CD14-positive monocyte (primary cell): Measurements from ENCODE around the gene RASSF4. TPM values are rescaled to one million over a fixed set of nuclear protein-coding genes. Genes with fewer than 3 reads are reported as not detected.
A peak's percentile ranks its signal among the peaks of the same experiment; 100 is the strongest.

Experiments used
- DNase-seq, 3 donors: peaks; one replicate each; pipeline ENCODE4 v3.0.0-alpha.2; 2011 to 2022
- H2AFZ ChIP-seq: 2 replicates; pipeline ENCODE4 v1.6.0; 2012; ENCODE audit warnings: mild to moderate bottlenecking, low read depth, low read length, inconsistent platforms; ENCODE audit not compliant: insufficient read depth, poor library complexity, severe bottlenecking
- H3K27ac ChIP-seq, 2 donors: 1 replicate in 1 of 2; 2 replicates in 1 of 2; pipeline ENCODE4 v1.5.1; 2012 to 2013; ENCODE audit warnings: low read length in 2 of 2, control low read depth in 1 of 2, inconsistent platforms in 1 of 2, low read depth in 1 of 2, mild to moderate bottlenecking in 1 of 2
- H3K27me3 ChIP-seq, 2 donors: one replicate each; pipeline versions ENCODE4 v1.6.0 to v1.6.1; 2011 to 2013; ENCODE audit warnings: low read length in 2 of 2; ENCODE audit not compliant: control insufficient read depth in 2 of 2, insufficient read depth in 2 of 2
- H3K36me3 ChIP-seq, 2 donors: replicated peaks in 1 of 2; 1 replicate in 1 of 2; 2 replicates in 1 of 2; pipeline versions ENCODE4 v1.5.1 to v1.6.1; 2012 to 2013; ENCODE audit warnings: low read length in 2 of 2, control low read depth in 1 of 2, inconsistent platforms in 1 of 2, mild to moderate bottlenecking in 1 of 2; ENCODE audit not compliant: insufficient read depth in 2 of 2, control insufficient read depth in 1 of 2
- H3K4me1 ChIP-seq, 2 donors: 1 replicate in 1 of 2; 2 replicates in 1 of 2; pipeline versions ENCODE4 v1.5.1 to v1.6.1; 2012 to 2013; ENCODE audit warnings: low read length in 2 of 2, control low read depth in 1 of 2, inconsistent platforms in 1 of 2, mild to moderate bottlenecking in 1 of 2, moderate library complexity in 1 of 2; ENCODE audit not compliant: insufficient read depth in 2 of 2, control insufficient read depth in 1 of 2
- H3K4me2 ChIP-seq: replicated peaks from 2 replicates; pipeline ENCODE3; 2012; ENCODE audit warnings: low read length, moderate library complexity, mild to moderate bottlenecking; ENCODE audit not compliant: poor library complexity, severe bottlenecking; ENCODE audit errors: extremely low read depth
- H3K4me3 ChIP-seq, 3 experiments: fragments of 200-600 bp in 1 of 3; sonication (generic) in 1 of 3; replicated peaks in 1 of 3; 1 replicate in 2 of 3; 2 replicates in 1 of 3; pipeline ENCODE4 v1.5.1; 2011 to 2013; ENCODE audit warnings: low read length in 3 of 3, mild to moderate bottlenecking in 3 of 3, control low read depth in 2 of 3, low read depth in 2 of 3, inconsistent platforms in 1 of 3, moderate library complexity in 1 of 3
- H3K79me2 ChIP-seq: 2 replicates; pipeline ENCODE4 v1.6.0; 2012; ENCODE audit warnings: mild to moderate bottlenecking, control low read depth, inconsistent platforms, low read length, moderate library complexity; ENCODE audit not compliant: insufficient read depth
- H3K9ac ChIP-seq: 2 replicates; pipeline ENCODE4 v1.6.0; 2017; ENCODE audit warnings: low read length, mild to moderate bottlenecking; ENCODE audit not compliant: insufficient read depth, poor library complexity, severe bottlenecking
- H3K9me3 ChIP-seq, 2 donors: replicated peaks in 1 of 2; 1 replicate in 1 of 2; 2 replicates in 1 of 2; pipeline versions ENCODE4 v1.5.1 to v1.6.1; 2012 to 2013; ENCODE audit warnings: low read length in 2 of 2, control low read depth in 1 of 2; ENCODE audit not compliant: control insufficient read depth in 1 of 2, insufficient read depth in 1 of 2
- H4K20me1 ChIP-seq: 2 replicates; pipeline ENCODE4 v1.6.0; 2012; ENCODE audit warnings: mild to moderate bottlenecking, low read length, control low read depth, moderate library complexity; ENCODE audit not compliant: insufficient read depth
- H3K27ac Mint-ChIP-seq, 7 donors: one replicate each; pipeline ENCODE4 v1.8.0; 2020; ENCODE audit warnings: mild to moderate bottlenecking in 7 of 7, mixed read lengths in 7 of 7, moderate library complexity in 6 of 7, inconsistent platforms in 2 of 7
- H3K27me3 Mint-ChIP-seq, 3 donors: one replicate each; pipeline ENCODE4 v1.8.0; 2021 to 2022; ENCODE audit warnings: low read depth in 3 of 3, mild to moderate bottlenecking in 3 of 3, mixed read lengths in 3 of 3, moderate library complexity in 3 of 3, inconsistent platforms in 1 of 3
- H3K36me3 Mint-ChIP-seq, 2 donors: one replicate each; pipeline ENCODE4 v1.8.0; 2020; ENCODE audit warnings: mixed read lengths in 2 of 2, inconsistent platforms in 1 of 2, mild to moderate bottlenecking in 1 of 2
- H3K4me1 Mint-ChIP-seq: one replicate; pipeline ENCODE4 v1.8.0; 2020; ENCODE audit warnings: mild to moderate bottlenecking, mixed read lengths
- H3K4me3 Mint-ChIP-seq, 2 donors: one replicate each; pipeline ENCODE4 v1.8.0; 2020; ENCODE audit warnings: mild to moderate bottlenecking in 2 of 2, mixed read lengths in 2 of 2, moderate library complexity in 1 of 2
- H3K9me3 Mint-ChIP-seq, 7 donors: one replicate each; pipeline ENCODE4 v1.8.0; 2020 to 2022; ENCODE audit warnings: mixed read lengths in 7 of 7, mild to moderate bottlenecking in 6 of 7, moderate library complexity in 6 of 7, inconsistent platforms in 2 of 7
- WGBS: methylation state at CpG from one replicate; pipeline ENCODE4 v1.1.5; 2013; ENCODE audit warnings: missing lambda C conversion rate; ENCODE audit not compliant: insufficient coverage; 5-methylcytosine and 5-hydroxymethylcytosine counted together
- intact Hi-C, 2 donors: fragments of 100-400 bp; cut with micrococcal nuclease; formaldehyde crosslinking; loops; one replicate each; pipeline versions ENCODE4 v1.15.0 to v1.15.1; 2023
- polyA plus RNA-seq, 3 donors: library from polyadenylated mRNA; depleted of rRNA in 1 of 3; unstranded in 2 of 3; stranded (reverse) in 1 of 3; fragments of 300-500 nt in 2 of 3; fragments of >200 nt in 1 of 3; fragmentation: Illumina TruSeq in 2 of 3; gene quantifications; 1 replicate in 2 of 3; 2 replicates in 1 of 3; pipeline ENCODE4 v1.2.3, GENCODE V29; 2012 to 2021
- TF ChIP-seq, protein P1 (sequence below): fragments of 200-600 bp; IDR thresholded peaks from one replicate; pipeline ENCODE4 v1.8.0; 2022; ENCODE audit warnings: antibody characterized with exemption, mild to moderate bottlenecking

Gene RASSF4
- polyA plus RNA-seq, 3 donors, result 117 to 290 (median 120) TPM

DNA sequence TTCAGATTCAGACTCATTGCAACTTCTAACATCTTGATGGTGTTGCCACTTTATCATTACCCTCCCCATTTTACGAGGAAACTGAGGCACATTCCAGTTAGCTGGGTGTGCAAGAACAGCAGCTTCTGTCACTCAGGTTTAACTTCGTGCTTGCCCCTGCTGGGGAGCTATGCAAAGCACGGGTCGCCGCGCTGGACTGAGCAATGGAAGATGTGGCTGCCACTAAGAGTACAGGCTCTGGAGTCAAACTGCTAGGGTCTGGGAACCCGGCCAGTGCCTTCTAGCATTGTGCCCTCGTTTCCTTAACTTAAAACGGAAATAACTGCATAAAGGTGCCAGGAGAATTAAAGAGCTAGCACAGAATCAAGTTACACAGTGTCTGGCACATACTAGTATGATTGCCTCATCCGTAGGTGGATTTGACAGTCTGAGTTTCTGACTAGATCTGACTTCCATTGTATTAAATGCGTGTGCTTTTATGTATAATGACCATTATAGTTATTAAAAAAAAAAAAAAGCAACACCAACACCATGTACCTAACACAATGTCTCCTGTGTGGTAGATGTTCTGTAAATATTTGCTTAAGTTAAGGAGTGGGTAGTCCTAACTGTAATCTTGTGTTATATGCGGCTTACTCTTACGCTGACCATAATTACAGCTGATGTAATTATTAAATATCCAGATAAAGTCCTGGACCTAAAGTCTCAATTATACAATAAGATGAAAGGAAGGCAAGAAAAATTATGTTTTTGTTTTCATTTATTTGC is 42.0 kb downstream of the RASSF4 start:
- H3K4me1 Mint-ChIP-seq, result peaks cover 45% of the 10 kb centered on the region
- TF ChIP-seq, protein P1, sequence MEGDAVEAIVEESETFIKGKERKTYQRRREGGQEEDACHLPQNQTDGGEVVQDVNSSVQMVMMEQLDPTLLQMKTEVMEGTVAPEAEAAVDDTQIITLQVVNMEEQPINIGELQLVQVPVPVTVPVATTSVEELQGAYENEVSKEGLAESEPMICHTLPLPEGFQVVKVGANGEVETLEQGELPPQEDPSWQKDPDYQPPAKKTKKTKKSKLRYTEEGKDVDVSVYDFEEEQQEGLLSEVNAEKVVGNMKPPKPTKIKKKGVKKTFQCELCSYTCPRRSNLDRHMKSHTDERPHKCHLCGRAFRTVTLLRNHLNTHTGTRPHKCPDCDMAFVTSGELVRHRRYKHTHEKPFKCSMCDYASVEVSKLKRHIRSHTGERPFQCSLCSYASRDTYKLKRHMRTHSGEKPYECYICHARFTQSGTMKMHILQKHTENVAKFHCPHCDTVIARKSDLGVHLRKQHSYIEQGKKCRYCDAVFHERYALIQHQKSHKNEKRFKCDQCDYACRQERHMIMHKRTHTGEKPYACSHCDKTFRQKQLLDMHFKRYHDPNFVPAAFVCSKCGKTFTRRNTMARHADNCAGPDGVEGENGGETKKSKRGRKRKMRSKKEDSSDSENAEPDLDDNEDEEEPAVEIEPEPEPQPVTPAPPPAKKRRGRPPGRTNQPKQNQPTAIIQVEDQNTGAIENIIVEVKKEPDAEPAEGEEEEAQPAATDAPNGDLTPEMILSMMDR, result peak; percentile 31
- Histone ChIP-seq H4K20me1 (peaks cover 6% of the 10 kb centered on the region), H3K9ac (peak overlapping the region; percentile 78), H3K27ac (peak overlapping the region; percentile 66 to 81), H2AFZ (peak overlapping the region; percentile 95), H3K27me3 (no peaks in the 10 kb centered on the region), H3K4me1 (peaks cover 27 to 31% of the 10 kb centered on the region in 2 donors), H3K36me3 (peaks cover 3 to 24% of the 10 kb centered on the region in 2 donors), H3K79me2 (peaks cover 39% of the 10 kb centered on the region), H3K4me3 (peak overlapping the region; percentile 67 to 96 (median 83)), H3K9me3 (no peaks in the 10 kb centered on the region), H3K4me2 (peak overlapping the region; percentile 92)
- peak overlapping the region; percentile 84 to 97 for H3K4me3 Mint-ChIP-seq
- H3K36me3 Mint-ChIP-seq, result peaks cover 19 to 21% of the 10 kb centered on the region in 2 donors
- H3K27ac Mint-ChIP-seq, result peak overlapping the region; percentile 44 to 91 (median 79)
- peaks cover 0 to 5% (median 2%) of the 10 kb centered on the region in 7 donors for H3K9me3 Mint-ChIP-seq
- intact Hi-C loops, result no loop called here
- peaks cover 0 to 6% (median 1%) of the 10 kb centered on the region in 3 donors for H3K27me3 Mint-ChIP-seq
- WGBS, result 0% methylated on average over 6 of the region's 13 CpGs
- peak; percentile 12 to 31 (median 24) for DNase-seq

DNA sequence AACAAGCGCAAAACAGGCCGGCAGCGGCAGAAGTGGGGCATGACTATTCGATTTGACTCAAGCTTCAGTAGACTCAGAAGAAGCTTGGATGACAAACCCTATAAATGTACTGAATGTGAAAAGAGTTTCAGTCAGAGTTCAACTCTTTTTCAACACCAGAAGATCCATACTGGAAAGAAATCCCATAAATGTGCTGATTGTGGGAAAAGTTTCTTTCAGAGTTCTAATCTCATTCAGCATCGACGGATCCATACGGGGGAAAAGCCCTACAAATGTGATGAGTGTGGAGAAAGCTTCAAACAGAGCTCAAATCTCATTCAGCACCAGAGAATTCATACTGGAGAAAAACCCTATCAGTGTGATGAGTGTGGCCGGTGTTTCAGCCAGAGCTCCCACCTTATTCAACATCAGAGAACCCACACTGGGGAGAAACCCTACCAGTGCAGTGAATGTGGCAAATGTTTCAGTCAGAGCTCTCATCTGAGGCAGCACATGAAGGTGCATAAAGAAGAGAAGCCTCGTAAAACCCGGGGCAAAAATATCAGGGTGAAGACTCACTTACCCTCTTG is 43.9 kb downstream of the RASSF4 start:
- Mint-ChIP-seq H3K9me3 (peaks cover 0 to 5% (median 2%) of the 10 kb centered on the region in 7 donors), H3K4me3 (no peak overlapping the region), H3K36me3 (peaks cover 19 to 21% of the 10 kb centered on the region in 2 donors), H3K4me1 (peaks cover 40% of the 10 kb centered on the region), H3K27ac (peak overlapping the region in 1 of 7 donors; percentile 69), H3K27me3 (peaks cover 0 to 2% (median 0%) of the 10 kb centered on the region in 3 donors)
- no peak overlapping the region for H3K27ac ChIP-seq
- DNase-seq, result no peak
- no peak overlapping the region for H3K4me3 ChIP-seq
- peaks cover 3 to 24% of the 10 kb centered on the region in 2 donors for H3K36me3 ChIP-seq
- H2AFZ ChIP-seq, result no peak overlapping the region
- peaks cover 27 to 31% of the 10 kb centered on the region in 2 donors for H3K4me1 ChIP-seq
- no peaks in the 10 kb centered on the region for H4K20me1 ChIP-seq
- TF ChIP-seq, protein P1, result no peak
- H3K4me2 ChIP-seq, result no peak overlapping the region
- 61% methylated on average over 5 of the region's 10 CpGs for WGBS
- intact Hi-C loops, result no loop called here
- no peak overlapping the region for H3K9ac ChIP-seq
- no peaks in the 10 kb centered on the region for H3K27me3 ChIP-seq
- peaks cover 39% of the 10 kb centered on the region for H3K79me2 ChIP-seq
- no peaks in the 10 kb centered on the region for H3K9me3 ChIP-seq
